Liver (tissue), 9 donors: ENCODE results near the gene KBTBD7. TPM values are rescaled to one million over a fixed set of nuclear protein-coding genes. Genes with fewer than 3 reads are reported as not detected.

Source experiments
- DNase-seq: peaks from one replicate; pipeline ENCODE4 v3.0.0-alpha.2; 2017; ENCODE audit warnings: low spot score
- H3K27ac ChIP-seq, 2 donors: one replicate each; pipeline ENCODE4 v1.7.0; 2013; ENCODE audit warnings: inconsistent platforms in 2 of 2, low read length in 2 of 2, control low read depth in 1 of 2, low read depth in 1 of 2, mild to moderate bottlenecking in 1 of 2
- H3K27me3 ChIP-seq, 4 donors: one replicate each; pipeline versions ENCODE4 v1.6.1 to v1.7.0; 2013; ENCODE audit warnings: low read length in 3 of 4, inconsistent platforms in 1 of 4, mild to moderate bottlenecking in 1 of 4, moderate library complexity in 1 of 4; ENCODE audit not compliant: control insufficient read depth in 4 of 4, insufficient read depth in 4 of 4
- H3K36me3 ChIP-seq, 4 donors: one replicate each; pipeline versions ENCODE4 v1.6.1 to v1.7.0; 2013; ENCODE audit warnings: low read length in 3 of 4, mild to moderate bottlenecking in 3 of 4, low read depth in 1 of 4, moderate library complexity in 1 of 4; ENCODE audit not compliant: control insufficient read depth in 4 of 4, insufficient read depth in 3 of 4
- H3K4me1 ChIP-seq, 4 donors: one replicate each; pipeline versions ENCODE4 v1.6.1 to v1.7.0; 2013; ENCODE audit warnings: low read length in 3 of 4, mild to moderate bottlenecking in 3 of 4, moderate library complexity in 1 of 4; ENCODE audit not compliant: control insufficient read depth in 4 of 4, insufficient read depth in 4 of 4
- H3K4me3 ChIP-seq, 3 donors: one replicate each; pipeline versions ENCODE4 v1.6.1 to v1.7.0; 2013; ENCODE audit warnings: low read length in 3 of 3, control low read depth in 1 of 3, low read depth in 1 of 3, mild to moderate bottlenecking in 1 of 3
- H3K9ac ChIP-seq, 2 donors: one replicate each; pipeline ENCODE4 v1.7.0; 2013; ENCODE audit warnings: low read length in 2 of 2, mild to moderate bottlenecking in 2 of 2, moderate library complexity in 2 of 2, control low read depth in 1 of 2, low read depth in 1 of 2
- H3K9me3 ChIP-seq, 4 donors: one replicate each; pipeline versions ENCODE4 v1.6.1 to v1.7.0; 2013; ENCODE audit warnings: low read length in 3 of 4; ENCODE audit not compliant: control insufficient read depth in 4 of 4
- CTCF ChIP-seq: fragments of 150-350 bp; IDR thresholded peaks from 2 replicates; pipeline ENCODE4 v1.5.1; 2017; ENCODE audit warnings: improper control_type of control experiment, low read depth, low read length; ENCODE audit not compliant: missing input control
- EGR1 ChIP-seq, 2 donors: IDR thresholded peaks; 2 replicates each; pipeline ENCODE4 v1.6.1; 2016 to 2018; ENCODE audit warnings: antibody characterized with exemption in 2 of 2, low read depth in 2 of 2
- FOXA1 ChIP-seq: IDR thresholded peaks from 2 replicates; pipeline ENCODE4 v1.6.1; 2016; ENCODE audit warnings: antibody characterized with exemption
- FOXA2 ChIP-seq: IDR thresholded peaks from 2 replicates; pipeline ENCODE4 v1.6.1; 2016; ENCODE audit warnings: antibody characterized with exemption
- GABPA ChIP-seq, 2 donors: IDR thresholded peaks in 1 of 2; conservative IDR thresholded peaks in 1 of 2; 2 replicates each; pipeline ENCODE4 v1.6.1; 2016; ENCODE audit warnings: antibody characterized with exemption in 2 of 2, mild to moderate bottlenecking in 1 of 2, moderate library complexity in 1 of 2
- HNF4A ChIP-seq, 2 donors: conservative IDR thresholded peaks; 2 replicates each; pipeline ENCODE4 v1.6.1; 2016; ENCODE audit warnings: antibody characterized with exemption in 2 of 2, mild to moderate bottlenecking in 2 of 2
- HNF4G ChIP-seq: IDR thresholded peaks from 2 replicates; pipeline ENCODE4 v1.6.1; 2016; ENCODE audit warnings: antibody characterized with exemption
- JUND ChIP-seq, 2 donors: IDR thresholded peaks; 2 replicates each; pipeline ENCODE4 v1.6.1; 2016; ENCODE audit warnings: antibody characterized with exemption in 2 of 2
- NR2F2 ChIP-seq: IDR thresholded peaks from 2 replicates; pipeline ENCODE4 v1.6.1; 2016; ENCODE audit warnings: antibody characterized with exemption
- RAD21 ChIP-seq, 2 donors: IDR thresholded peaks; 2 replicates each; pipeline ENCODE4 v1.6.1; 2016; ENCODE audit warnings: antibody characterized with exemption in 2 of 2, mild to moderate bottlenecking in 2 of 2
- REST ChIP-seq: IDR thresholded peaks from 2 replicates; pipeline ENCODE4 v1.6.1; 2016; ENCODE audit warnings: antibody characterized with exemption, mild to moderate bottlenecking
- RXRA ChIP-seq, 2 donors: IDR thresholded peaks; 2 replicates each; pipeline ENCODE4 v1.6.1; 2017 to 2018; ENCODE audit warnings: antibody characterized with exemption in 2 of 2, mild to moderate bottlenecking in 1 of 2
- SP1 ChIP-seq: IDR thresholded peaks from 2 replicates; pipeline ENCODE4 v1.6.1; 2018; ENCODE audit warnings: antibody characterized with exemption, mild to moderate bottlenecking
- TAF1 ChIP-seq: conservative IDR thresholded peaks from 2 replicates; pipeline ENCODE4 v1.6.1; 2016; ENCODE audit warnings: antibody characterized with exemption, mild to moderate bottlenecking
- YY1 ChIP-seq: IDR thresholded peaks from 2 replicates; pipeline ENCODE4 v1.6.1; 2016; ENCODE audit warnings: antibody characterized with exemption, mild to moderate bottlenecking
- WGBS: extraction: QIAGEN DNeasy Blood & Tissue Kit; methylation state at CpG from one replicate; pipeline ENCODE4 v1.1.7; 2013; 5-methylcytosine and 5-hydroxymethylcytosine counted together
- polyA plus RNA-seq, 2 donors: library from polyadenylated mRNA; stranded (reverse) in 1 of 2; unstranded in 1 of 2; fragments of 200-250 nt in 1 of 2; fragments of >200 nt in 1 of 2; fragmentation: Nextera tagmentation in 1 of 2; extraction: Ambion mirVana in 1 of 2; gene quantifications; one replicate each; pipeline versions ENCODE4 v1.2.1 to v1.2.3, GENCODE V29; 2013 to 2015
- total RNA-seq, 2 donors: library from RNA; depleted of rRNA; stranded (reverse); fragments of >200 nt; gene quantifications; one replicate each; pipeline ENCODE4 v1.2.3, GENCODE V29; 2014
- TF ChIP-seq, protein P1 (sequence below): IDR thresholded peaks from 2 replicates; pipeline ENCODE4 v1.6.1; 2016; ENCODE audit warnings: antibody characterized with exemption
- donor health status: healthy.
- donor health status: healthy.
- donor health status: healthy.
- donor health status: healthy.
- donor health status: healthy.

The KBTBD7 gene
- total and polyA plus RNA-seq, 4 donors, result 3.3 to 10.1 (median 6.9) TPM

- no peak overlapping the region for H3K27ac ChIP-seq
- peaks cover 5 to 27% (median 18%) of the 10 kb centered on the region in 4 donors for H3K4me1 ChIP-seq
- H3K4me3 ChIP-seq, result no peak overlapping the region
- TF ChIP-seq TAF1 (no peak), RAD21 (IDR thresholded peaks at IDR 0.05) (no peak), SP1 (no peak), HNF4A (conservative IDR thresholded peaks at IDR 0.05) (no peak), HNF4G (no peak), REST (no peak), GABPA (IDR thresholded peaks at IDR 0.05 in 1 of 2, conservative IDR thresholded peaks at IDR 0.05 in 1 of 2) (no peak), YY1 (no peak), NR2F2 (no peak), FOXA2 (no peak)
- no peak for DNase-seq
- H3K27me3 ChIP-seq, result no peaks in the 10 kb centered on the region
- 71% methylated on average over 2 of the region's 2 CpGs for WGBS
- H3K9ac ChIP-seq, result no peak overlapping the region
- H3K9me3 ChIP-seq, result no peaks in the 10 kb centered on the region
- H3K36me3 ChIP-seq, result peaks cover 0 to 2% (median 0%) of the 10 kb centered on the region in 4 donors
Observed at GRCh38 chr13:41196620-41197019, 2.3 kb upstream of the KBTBD7 start.

DNA sequence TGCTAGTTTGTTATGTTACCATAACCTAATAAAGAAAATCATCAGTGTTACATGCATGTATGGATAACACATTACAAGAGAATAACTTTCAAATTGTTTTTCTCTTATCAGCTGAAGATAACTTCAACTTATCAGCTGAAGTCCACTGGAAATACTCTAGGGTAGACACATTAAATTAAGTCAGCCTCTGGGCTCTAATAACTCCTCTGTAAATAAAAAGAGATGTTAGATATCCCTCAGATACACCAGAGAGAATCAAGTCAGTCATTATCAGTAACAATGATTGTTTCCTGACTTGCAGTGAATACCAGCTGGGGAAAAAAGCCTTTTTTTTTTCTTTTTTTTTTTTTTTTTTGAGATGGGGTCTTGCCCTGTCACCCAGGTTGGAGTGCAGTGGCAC, 1.6 kb upstream of the KBTBD7 start:
- Histone ChIP-seq H3K4me1 (peaks cover 5 to 30% (median 18%) of the 10 kb centered on the region in 4 donors), H3K9me3 (no peaks in the 10 kb centered on the region), H3K27ac (no peak overlapping the region), H3K4me3 (no peak overlapping the region), H3K27me3 (no peaks in the 10 kb centered on the region), H3K36me3 (peaks cover 0 to 2% (median 0%) of the 10 kb centered on the region in 4 donors), H3K9ac (no peak overlapping the region)
- TF ChIP-seq JUND (IDR thresholded peaks at IDR 0.05), result no peak
- no peak for TF ChIP-seq FOXA1
- DNase-seq, result no peak

- Histone ChIP-seq H3K4me3 (peak overlapping the region; percentile 69 to 96 (median 78)), H3K27me3 (no peaks in the 10 kb centered on the region), H3K9ac (no peak overlapping the region), H3K9me3 (no peaks in the 10 kb centered on the region), H3K4me1 (peaks cover 5 to 34% (median 18%) of the 10 kb centered on the region in 4 donors), H3K27ac (peak overlapping the region; percentile 91 to 98), H3K36me3 (peaks cover 0 to 2% (median 0%) of the 10 kb centered on the region in 4 donors)
- no peak for TF ChIP-seq GABPA (IDR thresholded peaks at IDR 0.05 in 1 of 2, conservative IDR thresholded peaks at IDR 0.05 in 1 of 2)
- TF ChIP-seq TAF1, result no peak
- no peak for TF ChIP-seq YY1
- no peak for TF ChIP-seq RXRA (IDR thresholded peaks at IDR 0.05)
- TF ChIP-seq CTCF, result no peak
- TF ChIP-seq REST, result no peak
- TF ChIP-seq EGR1 (IDR thresholded peaks at IDR 0.05; ENCODE audit: low read depth in 2 of 2), result no peak
- TF ChIP-seq, protein P1, sequence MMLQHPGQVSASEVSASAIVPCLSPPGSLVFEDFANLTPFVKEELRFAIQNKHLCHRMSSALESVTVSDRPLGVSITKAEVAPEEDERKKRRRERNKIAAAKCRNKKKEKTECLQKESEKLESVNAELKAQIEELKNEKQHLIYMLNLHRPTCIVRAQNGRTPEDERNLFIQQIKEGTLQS, result no peak
- no peak for DNase-seq
- 96% methylated on average over 18 of the region's 18 CpGs for WGBS
Observed at GRCh38 chr13:41193469-41193868, 900 bp downstream of the KBTBD7 start.
